Glomerular visceral epithelial cell (primary cell): ENCODE measurements around the gene RGS1.

Source experiments
- DNase-seq: peaks from one replicate; pipeline ENCODE4 v3.0.0-alpha.2; 2016; ENCODE audit errors: extremely low spot score

Gene RGS1

DNA sequence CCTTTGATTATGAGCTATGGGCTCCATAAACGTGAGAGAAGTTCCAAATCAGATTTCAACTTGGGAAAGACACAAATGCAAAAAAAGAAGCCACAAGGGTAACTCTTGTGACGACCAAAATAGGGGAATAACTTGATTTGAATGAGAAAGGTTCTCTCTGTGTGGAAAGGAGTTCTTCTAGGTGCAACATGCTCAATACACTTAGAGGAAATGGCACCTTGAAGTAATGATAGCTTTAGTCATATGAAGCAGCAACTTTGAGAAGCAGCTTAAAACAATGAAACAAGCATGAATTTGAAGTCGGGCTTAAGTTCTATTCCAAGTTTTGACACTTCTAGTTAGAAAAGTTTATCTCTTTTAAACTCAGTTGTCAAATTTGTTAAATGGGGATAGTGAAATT lies 21.8 kb upstream of the RGS1 start:
- no peak for DNase-seq

DNA sequence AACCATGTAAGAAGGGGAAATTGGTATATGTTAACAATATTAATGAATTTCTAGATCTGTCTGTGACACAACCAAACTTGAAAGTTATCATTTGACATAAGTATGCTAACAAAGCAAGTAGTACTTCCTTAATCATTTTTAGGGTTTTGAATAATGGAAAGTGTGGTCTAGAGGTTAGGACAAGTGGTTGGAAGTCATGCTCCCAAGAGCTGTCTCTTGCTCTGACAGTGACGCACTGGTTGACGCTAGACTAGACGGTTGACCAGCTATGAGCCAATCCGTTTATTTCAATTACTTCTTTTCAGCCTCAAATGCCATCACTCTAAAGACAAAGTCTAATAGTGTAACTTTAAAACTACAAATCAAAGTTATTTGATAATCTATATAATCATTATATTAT lies 20.7 kb upstream of the RGS1 start:
- DNase-seq: no peak

GRCh38 chr1:192555399-192555798 lies 20.2 kb upstream of the RGS1 start:
- DNase-seq: no peak

GRCh38 chr1:192557841-192558595 lies 17.6 kb upstream of the RGS1 start:
- no peak for DNase-seq

- peak; percentile 90 for DNase-seq
These were observed 16.2 kb upstream of the RGS1 start for GRCh38 chr1:192559115-192560006.

DNA sequence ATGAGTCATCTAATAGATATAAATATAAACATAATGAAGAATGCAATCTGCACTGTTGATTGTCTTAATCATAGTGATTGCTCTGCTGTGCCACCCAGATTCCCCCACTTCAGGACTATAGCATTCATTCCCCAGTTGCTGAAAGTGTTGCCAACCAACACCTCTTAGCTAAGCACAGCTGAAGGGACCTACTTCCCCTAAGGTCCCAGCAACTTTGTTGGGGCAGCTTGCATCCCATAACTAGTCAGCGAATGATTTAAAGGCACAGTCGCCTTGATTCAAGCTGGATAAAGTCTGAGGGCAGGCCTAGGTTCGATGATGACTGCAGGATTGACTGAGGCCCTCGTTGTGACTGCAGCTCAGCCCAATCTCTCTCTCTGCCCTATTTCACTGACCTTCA lies 14.3 kb upstream of the RGS1 start:
- no peak for DNase-seq

DNA sequence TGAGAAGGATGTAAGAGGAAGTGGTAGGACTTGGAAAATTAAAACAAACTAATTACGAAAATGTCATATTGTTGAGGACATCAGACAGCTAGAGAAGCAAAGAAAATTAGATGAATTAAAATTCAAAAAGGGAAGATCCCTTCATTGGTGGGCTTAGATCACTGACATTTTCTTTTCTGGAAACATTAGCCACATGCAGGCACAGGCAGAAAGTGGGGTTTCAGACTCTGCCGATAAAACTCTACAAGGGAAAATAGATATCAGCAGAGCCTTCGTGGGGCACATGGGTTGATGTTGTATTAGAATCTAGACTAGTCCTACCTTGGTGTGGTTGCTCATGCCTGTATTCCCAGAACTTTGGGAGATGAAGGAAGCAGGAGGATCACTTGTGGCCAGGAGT lies 12.4 kb upstream of the RGS1 start:
- DNase-seq: no peak

DNA sequence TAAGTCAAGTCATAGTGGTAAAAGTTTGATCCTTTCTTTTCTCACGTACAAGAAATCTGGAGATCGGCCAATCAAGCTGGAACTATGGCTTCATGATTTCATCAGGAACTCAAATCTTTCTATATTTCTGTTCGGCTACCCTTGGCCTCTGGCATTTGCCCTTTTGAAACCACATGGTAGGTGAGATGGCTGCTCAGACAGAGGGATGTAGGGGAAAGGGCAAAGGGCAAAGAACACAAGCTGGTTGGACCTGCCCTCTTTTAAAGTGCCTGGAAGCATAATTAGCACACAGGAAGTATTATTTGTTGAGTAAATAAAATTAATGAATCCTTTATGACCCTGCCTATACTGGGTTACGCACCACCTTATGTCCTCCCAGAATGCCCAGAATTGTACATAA lies 11.5 kb upstream of the RGS1 start:
- DNase-seq: no peak

DNA sequence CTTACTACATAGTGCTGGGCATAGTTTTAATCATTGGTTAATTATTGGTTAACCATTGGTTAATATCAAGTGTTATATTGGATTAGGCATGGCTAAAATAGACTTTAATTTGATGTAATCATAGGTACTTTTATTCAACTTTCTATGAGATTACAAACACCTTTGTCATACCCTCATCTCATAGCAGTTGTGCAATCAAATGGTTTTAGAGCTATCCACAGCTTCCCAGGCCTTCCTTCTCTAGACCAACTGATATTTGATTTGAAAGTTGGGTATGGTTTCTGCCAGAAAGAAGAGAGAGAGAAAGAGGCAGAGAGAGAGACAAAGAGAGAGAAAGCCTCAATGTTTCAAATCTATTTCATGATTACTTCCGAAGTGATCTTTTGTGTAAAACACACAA lies 9.6 kb upstream of the RGS1 start:
- DNase-seq: no peak

DNA sequence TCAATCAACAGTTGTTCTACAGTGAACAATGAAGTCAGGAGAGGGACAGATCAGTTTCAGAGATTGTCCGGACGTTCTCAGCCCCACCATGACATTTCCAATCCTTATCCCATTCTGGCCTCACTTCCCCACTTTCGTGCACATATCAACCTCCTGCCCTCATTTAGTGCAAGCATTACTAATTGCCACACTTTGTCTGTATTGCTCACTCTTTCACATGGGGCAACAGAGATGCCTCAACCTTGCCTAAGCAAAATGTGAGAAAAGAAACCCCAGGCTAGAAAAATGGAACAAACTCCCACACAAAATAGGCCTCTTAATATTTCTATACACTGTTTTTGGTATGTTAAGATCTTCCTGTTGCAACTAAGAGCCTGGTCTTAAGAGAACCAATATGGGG lies 8.9 kb upstream of the RGS1 start:
- no peak for DNase-seq

DNA sequence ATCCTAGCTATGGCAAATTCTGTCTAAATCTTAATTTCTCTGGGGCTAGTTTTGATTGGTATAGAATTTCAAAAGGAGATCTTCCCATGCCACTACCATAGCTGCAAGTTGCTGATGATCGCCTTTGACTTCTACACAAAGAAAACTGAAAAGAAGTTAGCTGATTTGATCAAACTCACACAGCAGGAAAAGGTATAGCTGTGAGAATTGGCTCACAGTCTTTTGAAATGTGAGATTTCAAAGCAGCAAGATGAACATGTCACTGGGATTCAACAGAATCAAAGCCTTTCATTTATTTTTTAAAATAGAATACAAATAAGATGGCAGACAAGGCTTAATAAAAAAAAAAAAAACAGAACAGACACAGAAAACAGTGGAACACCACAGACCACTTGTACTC lies 7.5 kb upstream of the RGS1 start:
- DNase-seq: no peak

DNA sequence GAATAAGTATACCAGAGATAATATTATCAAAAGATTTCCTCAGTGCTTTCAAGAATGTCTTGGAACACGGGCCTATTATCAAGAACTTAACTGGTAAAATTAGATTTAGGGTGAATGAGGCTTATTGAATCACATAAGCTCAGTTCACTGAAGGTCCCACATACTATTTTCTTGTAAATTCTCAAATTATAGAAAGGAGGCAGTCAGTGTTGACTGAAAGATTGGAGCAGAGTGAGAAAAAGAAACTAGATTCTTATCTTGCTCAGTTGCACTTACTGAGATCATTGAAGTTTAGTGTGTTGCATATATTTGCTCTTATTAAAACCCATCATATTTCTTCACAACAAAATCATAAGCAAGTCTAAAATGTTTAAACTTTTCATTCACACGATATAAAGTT lies 3.9 kb upstream of the RGS1 start:
- DNase-seq: no peak

GRCh38 chr1:192573499-192573898 lies 2.1 kb upstream of the RGS1 start:
- no peak for DNase-seq

DNA sequence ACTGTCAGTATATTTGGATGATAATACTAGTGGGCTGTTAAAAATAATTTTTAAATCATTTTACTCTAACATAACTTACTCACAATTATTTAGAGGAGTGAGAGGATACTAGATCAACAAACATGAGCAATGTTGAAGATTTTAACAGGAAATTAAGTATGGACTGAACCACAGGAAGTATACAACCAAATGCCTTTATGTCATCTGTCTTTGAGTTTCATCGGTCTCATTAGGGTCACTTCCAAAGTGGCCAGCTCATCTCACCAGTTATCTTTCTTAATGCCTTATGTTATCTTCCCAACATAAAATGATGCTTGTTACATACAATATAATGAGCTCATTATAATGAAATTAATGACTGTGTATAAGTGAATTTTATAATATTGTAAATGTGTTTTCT lies 1.5 kb upstream of the RGS1 start:
- DNase-seq: no peak

GRCh38 chr1:192576190-192577144 lies 894 bp downstream of the RGS1 start:
- DNase-seq: no peak

GRCh38 chr1:192577145-192578140 lies 1.9 kb downstream of the RGS1 start:
- no peak for DNase-seq

DNA sequence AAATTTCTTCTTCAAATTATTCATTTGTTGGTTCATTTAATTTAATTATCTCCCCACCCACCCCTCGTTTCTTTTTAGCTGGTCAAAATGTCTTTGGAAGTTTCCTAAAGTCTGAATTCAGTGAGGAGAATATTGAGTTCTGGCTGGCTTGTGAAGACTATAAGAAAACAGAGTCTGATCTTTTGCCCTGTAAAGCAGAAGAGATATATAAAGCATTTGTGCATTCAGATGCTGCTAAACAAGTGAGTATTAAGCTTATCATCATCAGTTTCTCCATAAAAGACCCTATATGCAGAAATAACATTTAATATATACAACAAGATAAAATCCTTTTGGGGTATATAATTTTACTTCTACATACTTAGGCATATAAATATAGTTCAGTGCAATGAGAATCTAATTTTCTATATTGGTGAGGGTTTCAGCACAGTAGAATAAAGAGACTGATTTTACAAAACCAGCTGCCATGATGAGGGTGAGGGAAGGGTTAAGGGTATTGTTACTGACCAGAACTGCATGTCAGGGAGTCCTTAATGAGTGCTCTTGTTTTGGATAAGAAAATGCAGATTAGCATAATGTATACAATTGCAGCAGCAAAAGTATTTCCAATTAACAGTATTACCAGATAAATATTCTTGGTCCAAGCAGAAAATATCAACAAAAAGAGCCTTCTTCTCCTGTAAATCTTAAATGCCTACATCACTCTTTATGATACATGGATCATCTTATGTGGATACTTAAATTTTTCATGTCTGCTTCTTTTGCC lies 2.8 kb downstream of the RGS1 start:
- no peak for DNase-seq

- peak; percentile 40 for DNase-seq
These were observed 3.6 kb downstream of the RGS1 start for GRCh38 chr1:192579010-192579738.

DNA sequence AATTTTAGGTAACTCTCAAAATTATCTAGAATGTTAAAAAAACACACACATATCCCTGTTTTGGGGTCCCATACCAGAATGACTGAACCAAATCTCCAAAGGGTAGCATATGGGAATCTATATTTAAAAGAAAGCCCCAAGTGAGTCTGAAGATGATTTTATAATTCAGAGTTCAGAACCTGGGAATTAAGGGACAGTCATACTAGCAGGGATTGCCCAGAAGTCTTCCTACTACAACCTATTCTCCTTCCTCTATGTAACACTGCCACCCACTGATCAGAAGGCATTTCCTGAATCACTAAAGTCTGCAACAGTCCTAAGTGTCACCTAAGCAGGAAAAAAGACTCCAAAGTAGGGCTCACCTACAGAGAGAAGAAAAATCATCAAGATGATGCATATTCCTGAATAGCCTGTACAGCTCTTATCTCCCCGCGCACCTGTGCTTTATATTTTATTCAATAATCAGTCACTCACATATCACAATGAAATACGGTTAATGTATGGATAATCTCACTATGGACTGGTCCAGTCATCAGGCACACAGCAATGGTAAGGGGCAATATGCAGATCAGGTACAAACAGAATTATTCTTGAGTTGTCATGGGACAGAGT lies 4.9 kb downstream of the RGS1 start:
- DNase-seq: peak; percentile 61
